Activated T-cell treated with anti-CD3 and anti-CD28 coated beads, Interleukin-2, amount 50 U/mL, for 1 hour (primary cell): ENCODE results near the gene SNX22.

Experiments used
- DNase-seq: peaks from one replicate; pipeline ENCODE4 v3.0.0-alpha.2; 2020

Gene SNX22

GRCh38 chr15:64136347-64136746, 15.2 kb upstream of the SNX22 start:
- no peak for DNase-seq

DNA sequence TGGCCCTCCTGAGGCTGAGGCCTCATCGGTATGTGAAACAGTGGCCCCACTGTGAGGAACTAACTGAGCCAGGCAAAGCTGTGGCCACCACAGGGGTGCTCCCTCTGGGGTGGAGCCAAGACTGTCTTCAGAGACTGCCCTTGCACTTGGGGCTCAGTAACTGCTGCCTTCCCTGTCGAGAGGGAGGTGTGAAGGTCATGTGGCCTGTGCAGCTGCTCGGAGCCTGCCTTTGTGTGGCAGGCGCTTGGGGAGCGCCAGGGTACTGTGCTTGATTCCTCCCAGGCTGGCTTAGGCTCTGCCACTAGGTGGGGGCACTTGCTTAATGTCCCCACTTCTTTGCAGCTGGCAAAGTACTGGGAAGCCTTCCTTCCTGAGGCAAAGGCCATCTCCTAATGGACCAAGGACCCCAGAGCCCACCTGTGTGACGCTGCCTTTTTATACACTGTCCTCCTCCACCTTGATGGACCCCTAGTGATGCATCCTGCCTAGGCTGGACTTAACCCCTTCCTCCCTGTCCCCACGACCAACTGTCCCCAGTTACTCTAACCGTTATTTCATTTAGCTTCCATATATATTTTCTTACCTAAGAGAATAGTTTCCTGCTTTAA, 14.2 kb upstream of the SNX22 start:
- DNase-seq, result no peak

GRCh38 chr15:64138331-64138941, 13.1 kb upstream of the SNX22 start:
- no peak for DNase-seq

- DNase-seq, result no peak
These were observed 9.6 kb upstream of the SNX22 start for GRCh38 chr15:64141798-64142512.

DNA sequence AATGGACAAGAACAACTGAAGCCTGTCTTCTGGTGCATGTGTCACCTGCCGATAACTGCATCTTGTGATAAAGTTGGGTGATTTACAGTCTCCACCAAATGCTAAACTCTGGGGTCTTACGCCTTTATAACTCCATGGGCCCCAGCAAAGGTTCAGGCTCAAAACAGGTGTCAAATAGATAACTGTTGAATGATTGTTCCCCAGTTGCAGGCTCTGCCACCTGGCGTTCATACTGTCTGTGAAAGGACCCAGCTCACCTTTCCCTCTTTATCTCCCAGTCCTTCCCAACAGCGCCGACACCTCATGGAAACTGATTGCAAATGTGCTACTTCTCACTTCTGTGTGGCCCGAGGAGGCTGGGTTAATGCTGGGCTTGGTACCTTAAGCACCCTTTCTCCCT, 8.3 kb upstream of the SNX22 start:
- no peak for DNase-seq

DNA sequence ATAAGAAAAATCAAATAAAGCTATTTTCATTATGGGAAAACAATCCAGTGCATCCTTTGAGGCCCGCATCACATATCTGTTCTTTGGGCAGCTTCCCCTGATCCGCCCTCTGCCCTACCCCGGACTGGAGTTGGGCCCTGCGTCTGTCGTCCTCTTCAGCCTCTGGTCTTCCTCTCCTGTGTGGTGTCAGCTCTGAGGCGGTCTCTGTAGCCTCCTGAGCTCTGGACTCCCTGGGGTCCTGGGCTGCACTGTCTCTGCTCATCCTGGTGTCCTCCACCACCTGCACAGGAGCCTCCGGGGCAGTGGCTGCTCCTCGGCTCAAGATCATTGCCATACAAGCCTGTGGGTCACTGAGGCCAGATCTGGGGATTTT, 7.4 kb upstream of the SNX22 start:
- DNase-seq, result no peak

DNA sequence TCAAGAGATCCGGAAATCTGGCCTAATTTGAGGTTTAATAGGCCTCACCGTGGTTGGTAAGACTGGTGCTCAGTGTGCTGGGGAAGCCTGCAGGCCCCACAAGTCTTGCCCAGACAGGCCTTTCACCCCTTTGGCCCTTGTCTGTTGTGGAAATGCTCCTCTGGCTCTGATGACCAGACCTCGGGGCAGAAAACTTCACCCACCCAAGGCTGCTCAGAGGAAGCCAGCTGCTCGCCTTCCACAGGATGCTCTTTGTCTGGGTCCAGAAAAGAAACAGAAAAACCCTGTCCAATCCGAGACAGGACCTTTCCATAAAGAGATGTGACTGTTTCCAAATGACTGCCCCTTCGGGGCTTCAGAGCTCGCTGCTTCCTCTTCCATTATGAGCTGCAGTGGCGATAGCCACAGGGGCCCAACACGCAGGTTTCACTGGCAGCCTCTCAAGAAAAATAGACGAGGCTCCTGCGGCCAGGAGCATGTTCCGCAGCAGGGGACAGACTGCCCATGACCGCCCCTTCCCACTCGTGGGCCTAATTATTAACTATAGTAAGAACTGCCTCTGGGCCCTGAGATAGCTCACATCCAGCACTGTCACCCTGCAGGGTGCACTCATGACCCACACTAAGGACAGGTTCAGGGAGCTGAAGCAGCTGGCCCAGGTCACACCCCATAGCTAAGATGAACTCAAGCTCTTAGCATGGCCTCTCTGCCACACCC, 6.8 kb upstream of the SNX22 start:
- DNase-seq, result no peak

- DNase-seq, result no peak
These were observed 5.5 kb upstream of the SNX22 start for GRCh38 chr15:64146041-64146440.

- no peak for DNase-seq
These were observed 5.0 kb upstream of the SNX22 start for GRCh38 chr15:64146520-64146884.

DNA sequence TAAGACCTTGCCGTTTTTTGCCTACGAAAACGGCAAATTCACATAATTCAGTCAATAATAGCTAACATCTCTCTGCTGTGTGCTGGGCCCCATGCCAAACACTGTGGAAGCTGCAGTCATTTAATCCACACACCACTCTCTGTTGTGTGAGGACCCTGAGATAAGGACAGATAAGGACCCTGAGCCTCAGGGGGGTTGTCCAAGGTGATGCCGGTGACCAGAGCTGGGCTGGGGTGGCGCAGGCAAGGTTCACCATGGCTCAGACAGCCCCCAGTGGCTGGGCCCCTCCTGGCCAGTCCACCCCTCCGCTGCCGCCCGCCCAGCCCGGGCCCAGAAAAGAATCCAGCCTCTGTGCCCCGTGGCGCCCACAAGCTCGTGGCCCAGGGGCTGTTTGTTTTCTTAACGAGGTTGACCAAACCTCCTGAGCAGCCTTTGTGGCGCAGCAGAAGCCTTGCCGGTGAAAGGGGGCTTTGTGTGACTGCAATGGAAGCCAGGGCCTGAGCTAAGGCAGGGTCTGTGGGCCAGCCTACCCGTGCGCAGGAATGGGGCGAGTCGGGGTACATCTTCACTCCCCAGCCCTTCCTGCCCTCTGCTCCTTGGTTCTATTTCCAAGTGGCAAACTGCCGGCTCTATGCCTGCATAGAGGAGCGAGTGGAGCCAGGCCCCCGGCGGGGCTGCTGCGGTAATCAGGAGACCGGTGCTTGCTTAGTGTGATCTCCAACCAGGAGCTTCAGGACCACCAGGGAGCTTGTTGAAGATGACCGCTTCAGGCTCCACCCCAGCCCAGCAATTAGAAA, 4.4 kb upstream of the SNX22 start:
- DNase-seq, result no peak

GRCh38 chr15:64148168-64148567, 3.4 kb upstream of the SNX22 start:
- no peak for DNase-seq

DNA sequence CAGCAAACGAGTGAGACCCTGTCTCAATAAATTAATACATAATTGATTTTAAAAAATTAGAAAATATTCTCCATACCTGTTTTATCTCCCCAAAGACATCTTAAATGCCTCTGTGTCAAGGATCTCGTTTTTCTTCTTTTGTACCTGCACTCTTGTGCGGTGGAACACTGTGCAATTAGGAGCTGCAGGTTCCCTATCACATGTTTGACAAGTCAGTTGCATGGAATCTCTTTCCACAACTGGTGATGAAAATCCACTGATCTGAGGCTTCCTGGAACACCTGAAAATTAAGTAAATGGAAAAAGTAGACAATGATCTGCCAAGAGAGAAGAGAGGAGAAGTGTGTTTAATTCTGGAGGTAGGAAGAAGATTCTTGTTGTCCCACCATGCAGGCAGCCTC, 3.0 kb upstream of the SNX22 start:
- no peak for DNase-seq

- no peak for DNase-seq
These were observed 2.1 kb upstream of the SNX22 start for GRCh38 chr15:64149424-64149823.

DNA sequence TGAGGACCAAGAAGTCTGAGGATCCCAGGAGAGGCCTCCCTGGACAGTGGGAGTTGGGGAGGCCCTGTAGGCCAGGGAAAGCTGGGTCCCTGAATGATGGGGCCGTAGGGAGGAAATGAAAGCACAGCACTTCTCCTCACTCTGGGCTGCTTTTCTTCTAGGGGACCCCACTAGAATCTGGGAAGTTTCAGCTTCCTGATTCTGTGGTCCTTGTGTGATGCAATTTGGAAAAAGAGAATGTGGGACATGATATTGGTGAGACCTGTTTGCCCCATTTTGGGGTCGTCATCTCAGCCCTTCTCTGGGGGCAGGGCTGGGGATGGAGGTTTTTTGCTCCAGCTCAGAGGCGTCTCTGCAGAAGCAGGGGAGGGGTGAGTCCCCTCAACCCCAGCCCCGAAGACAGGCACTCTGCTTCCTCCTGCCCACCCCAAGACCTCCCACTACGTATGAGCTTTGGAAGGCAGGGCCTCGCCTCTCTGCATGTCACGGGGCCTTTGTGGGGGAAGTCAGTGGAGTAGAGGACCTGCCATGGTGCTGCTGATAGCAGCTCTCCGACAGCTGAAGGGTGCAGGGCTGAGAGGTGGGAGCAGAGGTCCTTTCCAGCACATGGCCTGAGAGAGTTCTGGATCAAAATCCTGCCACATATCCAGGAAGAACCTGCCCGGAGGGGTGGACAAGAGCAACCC, 1.5 kb upstream of the SNX22 start:
- no peak for DNase-seq

- DNase-seq, result peak; percentile 43
These were observed 1.2 kb downstream of the SNX22 start for GRCh38 chr15:64152507-64153387.

DNA sequence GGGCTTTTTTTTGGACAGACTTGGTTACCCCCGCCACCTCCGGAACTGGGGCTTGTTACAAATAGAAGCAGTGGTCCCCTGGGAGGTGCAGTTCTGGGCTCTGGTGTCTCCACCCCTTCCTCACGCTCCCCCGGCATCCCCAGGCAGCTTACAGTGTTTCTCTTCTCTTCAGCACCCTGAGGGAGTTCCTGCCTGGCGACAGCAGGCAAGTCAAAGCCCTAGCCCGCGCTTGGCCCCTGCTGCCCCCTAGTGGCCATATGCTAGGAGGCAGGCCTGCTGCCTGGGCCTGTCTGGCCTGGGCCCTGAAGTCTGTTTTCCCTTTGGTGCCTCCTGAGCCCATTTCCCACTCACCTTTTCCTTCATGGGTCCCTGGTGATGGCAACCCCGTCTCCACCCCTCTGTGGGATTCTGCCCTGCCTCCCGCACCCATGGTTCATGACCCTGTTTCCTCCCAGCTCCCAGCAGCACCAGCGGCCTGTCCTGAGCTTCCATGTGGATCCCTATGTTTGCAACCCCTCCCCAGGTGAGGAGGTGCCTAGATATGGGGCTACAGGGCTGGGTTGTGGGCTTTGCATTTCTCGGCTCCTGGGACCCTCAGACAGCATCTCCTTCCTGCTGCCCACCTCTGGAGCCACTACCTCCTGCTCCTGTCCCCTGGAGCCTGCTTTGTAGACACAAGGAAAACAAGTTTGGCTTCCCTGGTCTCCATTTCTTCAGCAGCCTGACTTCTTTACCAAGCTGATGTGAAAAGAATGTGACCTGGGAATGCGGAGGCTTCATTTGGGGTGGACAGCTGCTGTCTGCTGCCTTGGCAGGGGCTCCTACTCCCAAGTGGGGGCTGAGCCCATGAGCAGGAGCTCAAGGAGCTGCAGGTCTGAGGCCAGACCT, 2.2 kb downstream of the SNX22 start:
- peak; percentile 94 for DNase-seq

- no peak for DNase-seq
These were observed 4.5 kb downstream of the SNX22 start for GRCh38 chr15:64155802-64156651.

- DNase-seq, result no peak
These were observed 5.3 kb downstream of the SNX22 start for GRCh38 chr15:64156652-64157331.
